Neutrophil (primary cell): Measurements from ENCODE around the gene HS6ST3.

Source experiments
- H3K27ac ChIP-seq: fragments of 200-600 bp; sonication (generic); 2 replicates; pipeline ENCODE4 v1.5.1; 2016; ENCODE audit warnings: mild to moderate bottlenecking, moderate library complexity
- H3K27me3 ChIP-seq: fragments of 200-600 bp; sonication (generic); 2 replicates; pipeline ENCODE4 v1.6.0; 2016; ENCODE audit warnings: mild to moderate bottlenecking
- H3K36me3 ChIP-seq: fragments of 200-600 bp; sonication (generic); 2 replicates; pipeline ENCODE4 v1.5.1; 2017
- H3K4me1 ChIP-seq, 2 experiments: fragments of 200-600 bp in 1 of 2; sonication (generic) in 1 of 2; 1 replicate in 1 of 2; 2 replicates in 1 of 2; pipeline versions ENCODE4 v1.5.1 to v1.6.1; 2013 to 2016; ENCODE audit warnings: low read depth in 1 of 2, low read length in 1 of 2, mild to moderate bottlenecking in 1 of 2, moderate library complexity in 1 of 2; ENCODE audit not compliant: control insufficient read depth in 1 of 2, insufficient read depth in 1 of 2
- H3K4me3 ChIP-seq, 2 experiments: fragments of 200-600 bp in 1 of 2; sonication (generic) in 1 of 2; 1 replicate in 1 of 2; 2 replicates in 1 of 2; pipeline ENCODE4 v1.5.1; 2013 to 2016; ENCODE audit warnings: low read depth in 1 of 2, low read length in 1 of 2, mild to moderate bottlenecking in 1 of 2, moderate library complexity in 1 of 2
- H3K9me3 ChIP-seq: fragments of 200-600 bp; sonication (generic); 2 replicates; pipeline ENCODE4 v1.5.1; 2016
- TF ChIP-seq, protein P1 (sequence below): fragments of 200-600 bp; sonication (generic); IDR thresholded peaks from 2 replicates; pipeline ENCODE4 v1.5.1; 2016; ENCODE audit warnings: antibody characterized with exemption

Gene HS6ST3

DNA sequence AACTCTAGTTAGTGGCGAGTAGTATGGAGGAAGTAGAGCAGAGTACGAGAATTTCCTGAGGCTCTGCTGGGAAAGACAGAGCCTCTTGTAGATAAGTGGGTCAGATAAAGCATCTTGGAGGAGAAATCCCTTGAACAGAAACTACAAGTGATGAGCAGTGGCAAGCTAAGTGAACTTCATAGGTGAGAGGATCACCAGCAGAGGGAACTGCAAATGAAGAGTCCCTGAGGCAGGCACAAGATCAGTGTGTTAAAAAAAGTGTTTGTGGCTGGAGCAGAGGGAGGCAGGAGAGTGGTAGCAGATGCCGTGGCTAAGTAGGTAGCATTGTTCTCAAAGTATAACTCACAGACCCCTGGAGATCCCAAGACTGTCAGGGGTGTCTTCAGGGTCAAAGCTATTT lies 437.6 kb downstream of the HS6ST3 start:
- no peaks in the 10 kb centered on the region for H3K4me1 ChIP-seq
- no peaks in the 10 kb centered on the region for H3K36me3 ChIP-seq
- H3K27me3 ChIP-seq = no peaks in the 10 kb centered on the region
- no peak overlapping the region for H3K27ac ChIP-seq
- no peaks in the 10 kb centered on the region for H3K9me3 ChIP-seq
- TF ChIP-seq, protein P1, sequence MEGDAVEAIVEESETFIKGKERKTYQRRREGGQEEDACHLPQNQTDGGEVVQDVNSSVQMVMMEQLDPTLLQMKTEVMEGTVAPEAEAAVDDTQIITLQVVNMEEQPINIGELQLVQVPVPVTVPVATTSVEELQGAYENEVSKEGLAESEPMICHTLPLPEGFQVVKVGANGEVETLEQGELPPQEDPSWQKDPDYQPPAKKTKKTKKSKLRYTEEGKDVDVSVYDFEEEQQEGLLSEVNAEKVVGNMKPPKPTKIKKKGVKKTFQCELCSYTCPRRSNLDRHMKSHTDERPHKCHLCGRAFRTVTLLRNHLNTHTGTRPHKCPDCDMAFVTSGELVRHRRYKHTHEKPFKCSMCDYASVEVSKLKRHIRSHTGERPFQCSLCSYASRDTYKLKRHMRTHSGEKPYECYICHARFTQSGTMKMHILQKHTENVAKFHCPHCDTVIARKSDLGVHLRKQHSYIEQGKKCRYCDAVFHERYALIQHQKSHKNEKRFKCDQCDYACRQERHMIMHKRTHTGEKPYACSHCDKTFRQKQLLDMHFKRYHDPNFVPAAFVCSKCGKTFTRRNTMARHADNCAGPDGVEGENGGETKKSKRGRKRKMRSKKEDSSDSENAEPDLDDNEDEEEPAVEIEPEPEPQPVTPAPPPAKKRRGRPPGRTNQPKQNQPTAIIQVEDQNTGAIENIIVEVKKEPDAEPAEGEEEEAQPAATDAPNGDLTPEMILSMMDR = no peak
- H3K4me3 ChIP-seq = no peak overlapping the region

DNA sequence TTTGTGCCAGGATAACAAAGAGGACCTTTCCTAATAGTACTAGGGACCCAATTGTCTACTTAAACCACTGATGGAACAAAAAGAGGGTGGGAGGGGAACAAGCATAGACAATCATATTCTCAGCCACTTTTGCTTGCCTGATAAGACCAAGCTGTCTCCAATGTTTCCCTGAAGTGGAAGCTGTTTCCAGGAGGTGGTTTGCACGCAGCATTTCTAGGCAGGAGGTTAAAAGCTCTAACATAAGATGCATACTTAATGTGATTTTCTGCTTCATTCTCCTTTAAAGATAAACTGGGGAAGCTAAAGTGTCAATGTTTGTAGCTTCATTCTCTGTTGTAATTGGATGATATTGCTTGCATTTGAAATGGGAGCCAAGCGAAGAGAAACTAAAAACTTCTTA lies 442.9 kb downstream of the HS6ST3 start:
- no peaks in the 10 kb centered on the region for H3K4me1 ChIP-seq
- H3K9me3 ChIP-seq = no peaks in the 10 kb centered on the region
- H3K27me3 ChIP-seq = no peaks in the 10 kb centered on the region
- H3K36me3 ChIP-seq = no peaks in the 10 kb centered on the region
- H3K27ac ChIP-seq = no peak overlapping the region
- TF ChIP-seq, protein P1 = no peak
- no peak overlapping the region for H3K4me3 ChIP-seq

DNA sequence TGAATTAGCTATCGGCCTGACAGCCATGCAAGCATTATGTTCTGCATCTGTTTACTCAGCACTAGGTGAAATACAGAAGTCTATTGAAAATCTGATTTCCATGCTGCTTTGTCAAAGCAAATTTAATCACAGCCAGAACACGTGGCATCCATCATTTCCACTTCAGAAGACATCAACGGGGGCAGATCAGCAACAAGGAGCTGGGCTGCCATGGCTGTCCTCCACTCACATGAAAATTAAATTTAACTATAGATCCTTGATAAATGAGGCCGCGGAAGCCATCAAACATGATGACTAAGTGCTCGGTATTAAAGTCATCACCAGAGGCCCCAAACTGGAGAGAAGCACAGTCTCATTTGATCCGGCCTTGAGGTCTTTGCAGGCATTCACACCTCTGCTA lies 443.5 kb downstream of the HS6ST3 start:
- H3K36me3 ChIP-seq = no peaks in the 10 kb centered on the region
- H3K4me1 ChIP-seq = no peaks in the 10 kb centered on the region
- H3K27me3 ChIP-seq = no peaks in the 10 kb centered on the region
- no peaks in the 10 kb centered on the region for H3K9me3 ChIP-seq
- H3K4me3 ChIP-seq = no peak overlapping the region
- no peak overlapping the region for H3K27ac ChIP-seq
- TF ChIP-seq, protein P1 = no peak

DNA sequence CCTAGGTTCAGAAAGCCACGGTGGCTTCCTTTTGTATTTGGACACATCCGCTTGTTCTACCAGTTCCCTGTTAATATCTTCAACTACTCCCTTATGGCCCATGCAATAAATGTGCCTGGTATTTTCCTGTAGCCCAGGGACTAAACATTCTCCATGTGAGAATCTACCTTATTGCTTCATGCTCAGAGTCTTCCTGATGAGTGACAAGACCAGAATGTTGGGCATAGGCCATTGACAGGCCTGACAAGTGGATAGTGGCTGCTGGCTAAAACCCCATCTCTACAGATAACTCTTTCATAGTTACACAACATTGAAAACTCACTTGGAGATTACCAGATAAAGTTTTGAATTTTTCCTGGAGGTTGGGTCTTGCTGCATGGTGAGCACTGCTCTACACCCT lies 449.9 kb downstream of the HS6ST3 start:
- Histone ChIP-seq H3K9me3 (no peaks in the 10 kb centered on the region), H3K27ac (no peak overlapping the region), H3K4me1 (no peaks in the 10 kb centered on the region), H3K27me3 (no peaks in the 10 kb centered on the region), H3K4me3 (no peak overlapping the region), H3K36me3 (no peaks in the 10 kb centered on the region)
- TF ChIP-seq, protein P1 = no peak

DNA sequence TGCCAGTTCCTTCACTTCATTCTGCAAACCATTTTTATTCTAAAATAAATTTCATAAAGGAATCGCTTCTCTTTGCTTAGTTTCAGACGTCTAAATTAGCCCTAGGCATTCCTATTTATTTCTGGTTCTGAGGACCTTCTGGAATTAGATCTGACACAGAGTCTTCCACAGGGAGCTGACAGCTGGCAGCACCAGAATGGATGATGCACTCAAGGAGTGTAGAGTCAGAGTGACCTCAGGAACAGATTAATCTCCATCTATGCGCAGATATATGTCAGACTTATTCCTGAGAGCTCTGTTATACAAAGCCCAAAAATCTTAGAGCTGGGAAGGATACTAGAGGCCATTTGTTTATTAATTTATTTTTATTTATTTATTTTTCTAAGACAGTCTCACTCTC lies 450.8 kb downstream of the HS6ST3 start:
- no peak overlapping the region for H3K27ac ChIP-seq
- H3K4me1 ChIP-seq = no peaks in the 10 kb centered on the region

More for the DNA sequence above, 450.8 kb downstream of the HS6ST3 start:
- TF ChIP-seq, protein P1 = no peak
- H3K36me3 ChIP-seq = no peaks in the 10 kb centered on the region
- no peaks in the 10 kb centered on the region for H3K9me3 ChIP-seq
- H3K4me3 ChIP-seq = no peak overlapping the region
- H3K27me3 ChIP-seq = no peaks in the 10 kb centered on the region
